Endothelial cell of umbilical vein (primary cell): ENCODE data around the gene LLGL2. TPM values are rescaled to one million over a fixed set of nuclear protein-coding genes. Genes with fewer than 3 reads are reported as not detected.

Experiments
- BruUV-seq: library from RNA; stranded (reverse); fragments of 400-500 nt; replicated peaks from 2 replicates; lab custom pipeline; 2021; lab: Mats Ljungman, UMichigan
- CTCF ChIA-PET: fragments of 300-600, 350-600 bp; sonication (Branson Sonifier 250); formaldehyde crosslinking; loops from one replicate; lab custom pipeline; 2021; ENCODE audit warnings: antibody characterized with exemption, inconsistent platforms; lab: Charles Lee
- POLR2A ChIA-PET: fragments of 300-600, 350-600 bp; sonication (Branson Sonifier 250); formaldehyde crosslinking; loops from one replicate; lab custom pipeline; 2021; ENCODE audit warnings: antibody characterized with exemption, inconsistent platforms; lab: Charles Lee
- DNase-seq: peaks from one replicate; pipeline ENCODE4 v3.0.0-alpha.2; 2011; ENCODE audit warnings: low read depth, low spot score
- FAIRE-seq: peaks from 2 replicates; lab custom pipeline; 2011; peaks lifted over from hg19 to GRCh38; lab: Jason Lieb, UNC
- H2AFZ ChIP-seq: 2 replicates; pipeline ENCODE4 v1.6.0; 2012; ENCODE audit warnings: low read depth, low read length, control low read depth, inconsistent platforms
- H3K27ac ChIP-seq: 2 replicates; pipeline ENCODE4 v1.5.1; 2011; ENCODE audit warnings: low read depth, mild to moderate bottlenecking, control low read depth, low read length, moderate library complexity; ENCODE audit not compliant: insufficient read depth
- H3K27me3 ChIP-seq, 2 experiments: 2 replicates each; pipeline versions ENCODE4 v1.6.0 to v1.6.1; 2011; ENCODE audit warnings: low read length in 2 of 2, mixed read lengths in 1 of 2; ENCODE audit not compliant: control insufficient read depth in 2 of 2, insufficient read depth in 2 of 2
- H3K36me3 ChIP-seq, 2 experiments: 2 replicates in 1 of 2; 3 replicates in 1 of 2; pipeline ENCODE4 v1.5.1; 2011; ENCODE audit warnings: low read length in 2 of 2, mild to moderate bottlenecking in 1 of 2, moderate library complexity in 1 of 2; ENCODE audit not compliant: control insufficient read depth in 2 of 2, insufficient read depth in 2 of 2; ENCODE audit errors: extremely low read depth in 1 of 2
- H3K4me1 ChIP-seq: 3 replicates; pipeline ENCODE4 v1.5.1; 2011; ENCODE audit warnings: mild to moderate bottlenecking, low read length; ENCODE audit not compliant: control insufficient read depth, insufficient read depth; ENCODE audit errors: extremely low read depth
- H3K4me2 ChIP-seq: 2 replicates; pipeline ENCODE4 v1.6.1; 2011; ENCODE audit warnings: low read length, control low read depth, mixed read lengths; ENCODE audit not compliant: insufficient read depth
- H3K4me3 ChIP-seq, 3 experiments: fragments of 200-600 bp in 1 of 3; sonication (generic), shearing (Covaris generic) in 1 of 3; replicated peaks in 1 of 3; 2 replicates each; pipeline ENCODE4 v1.5.1; 2011 to 2016; ENCODE audit warnings: control low read depth in 3 of 3, low read length in 3 of 3, mild to moderate bottlenecking in 2 of 3, inconsistent platforms in 1 of 3, low read depth in 1 of 3, moderate library complexity in 1 of 3; ENCODE audit not compliant: insufficient read depth in 1 of 3
- H3K79me2 ChIP-seq: 2 replicates; pipeline ENCODE4 v1.6.0; 2012; ENCODE audit warnings: low read length, inconsistent platforms; ENCODE audit not compliant: control insufficient read depth, insufficient read depth
- H3K9ac ChIP-seq: replicated peaks from 2 replicates; pipeline ENCODE3; 2011; ENCODE audit warnings: low read length, control low read depth; ENCODE audit not compliant: insufficient read depth; ENCODE audit errors: extremely low read depth
- H3K9me1 ChIP-seq: replicated peaks from 3 replicates; pipeline ENCODE4 v1.6.0; 2011; ENCODE audit warnings: mild to moderate bottlenecking, low read length; ENCODE audit not compliant: control insufficient read depth, insufficient read depth; ENCODE audit errors: extremely low read depth
- H3K9me3 ChIP-seq: replicated peaks from 2 replicates; pipeline ENCODE4 v1.5.1; 2012; ENCODE audit warnings: low read length, inconsistent platforms; ENCODE audit not compliant: control insufficient read depth, insufficient read depth
- H4K20me1 ChIP-seq: replicated peaks from 2 replicates; pipeline ENCODE3; 2011; ENCODE audit warnings: mild to moderate bottlenecking, low read length; ENCODE audit not compliant: control insufficient read depth, insufficient read depth; ENCODE audit errors: extremely low read depth
- EZH2 ChIP-seq: IDR thresholded peaks from 2 replicates; pipeline ENCODE4 v1.6.1; 2012; ENCODE audit warnings: borderline replicate concordance, low read depth, mild to moderate bottlenecking, moderate library complexity, low read length, inconsistent platforms; ENCODE audit not compliant: severe bottlenecking
- FOS ChIP-seq: IDR thresholded peaks from 2 replicates; pipeline ENCODE4 v1.6.1; 2011; ENCODE audit warnings: mild to moderate bottlenecking, low read length, moderate library complexity, borderline replicate concordance; ENCODE audit not compliant: insufficient read depth
- JUN ChIP-seq: IDR thresholded peaks from 2 replicates; pipeline ENCODE4 v1.6.1; 2011; ENCODE audit warnings: borderline replicate concordance, low read depth; ENCODE audit not compliant: insufficient read length, insufficient read depth
- MYC ChIP-seq: IDR thresholded peaks from one replicate; pipeline ENCODE4 v1.6.1; 2011; ENCODE audit warnings: mild to moderate bottlenecking, low read depth, low read length
- POLR2A ChIP-seq: IDR thresholded peaks from 2 replicates; pipeline ENCODE4 v1.6.1; 2012; ENCODE audit warnings: low read depth, mild to moderate bottlenecking, control low read depth, low read length
- POLR2AphosphoS5 ChIP-seq: IDR thresholded peaks from 2 replicates; pipeline ENCODE4 v1.6.1; 2012; ENCODE audit warnings: low read depth, mild to moderate bottlenecking, control low read depth, low read length, moderate library complexity; ENCODE audit not compliant: insufficient read depth
- dilution Hi-C: fragments of 300-500 bp; cut with MboI; formaldehyde crosslinking; loops from one replicate; pipeline ENCODE4 v1.15.0; 2019; ENCODE audit warnings: low sequenced_read_pairs; ENCODE audit not compliant: extremely low pct_ligation_motif_present
- intact Hi-C: fragments of 100-400 bp; cut with micrococcal nuclease; formaldehyde crosslinking; loops from one replicate; pipeline ENCODE4 v1.10.0; 2022
- polyA plus RNA-seq, 4 experiments: library from polyadenylated mRNA; depleted of rRNA in 3 of 4; stranded (reverse) in 3 of 4; unstranded in 1 of 4; fragments of >200 nt; gene quantifications; 2 replicates each; pipeline versions ENCODE4 v1.2.1 to v1.2.3, GENCODE V29; 2011 to 2012; ENCODE audit warnings: missing spikeins in 1 of 4
- total RNA-seq: library from RNA; stranded (reverse); gene quantifications from 2 replicates; pipeline ENCODE4 v1.2.3, GENCODE V29; 2021
- TF ChIP-seq, protein P1 (sequence below), 2 donors: IDR thresholded peaks; 1 replicate in 1 of 2; 2 replicates in 1 of 2; pipeline ENCODE4 v1.5.1; 2011; ENCODE audit warnings: low read length in 2 of 2, mild to moderate bottlenecking in 2 of 2, moderate library complexity in 2 of 2, control low read depth in 1 of 2, inconsistent platforms in 1 of 2, low read depth in 1 of 2; ENCODE audit not compliant: insufficient read depth in 1 of 2; ENCODE audit errors: extremely low read depth in 1 of 2

LLGL2 gene
- total and polyA plus RNA-seq, 2 donors (not counting 3 experiments of a cell fraction or from before 2014, with no cell fraction given) = 5.3 to 5.4 TPM

- DNase-seq = no peak
- no TSS peak for BruUV-seq
- no peaks in the 10 kb centered on the region for H3K27me3 ChIP-seq
- intact Hi-C loops (no loop called here), dilution Hi-C loops (no loop called here)
- no peak for FAIRE-seq
- no peak overlapping the region for H3K4me2 ChIP-seq
- H3K9me1 ChIP-seq = no peaks in the 10 kb centered on the region
- H2AFZ ChIP-seq = no peak overlapping the region
- ChIA-PET POLR2A (no interaction called here), CTCF (interaction anchor here (0.6 to 1.8 kb wide), 5 partner anchors 9 to 19 kb away, joined by 3 to 4 read pairs (median 3); partner anchors contain the start of gene TSEN54)
- H3K27ac ChIP-seq = no peak overlapping the region
- H3K4me3 ChIP-seq = no peak overlapping the region
- peaks cover 3% of the 10 kb centered on the region for H3K4me1 ChIP-seq
- H3K79me2 ChIP-seq = no peaks in the 10 kb centered on the region
- no peak overlapping the region for H3K9ac ChIP-seq
- TF ChIP-seq JUN (no peak), POLR2AphosphoS5 (peak; percentile 1), MYC (no peak)
- H4K20me1 ChIP-seq = no peaks in the 10 kb centered on the region
- H3K9me3 ChIP-seq = no peaks in the 10 kb centered on the region
- H3K36me3 ChIP-seq = peaks cover 0 to 39% of the 10 kb centered on the region in 2 experiments
Measured at GRCh38 chr17:75498726-75499213, 26.7 kb upstream of the LLGL2 start.

DNA sequence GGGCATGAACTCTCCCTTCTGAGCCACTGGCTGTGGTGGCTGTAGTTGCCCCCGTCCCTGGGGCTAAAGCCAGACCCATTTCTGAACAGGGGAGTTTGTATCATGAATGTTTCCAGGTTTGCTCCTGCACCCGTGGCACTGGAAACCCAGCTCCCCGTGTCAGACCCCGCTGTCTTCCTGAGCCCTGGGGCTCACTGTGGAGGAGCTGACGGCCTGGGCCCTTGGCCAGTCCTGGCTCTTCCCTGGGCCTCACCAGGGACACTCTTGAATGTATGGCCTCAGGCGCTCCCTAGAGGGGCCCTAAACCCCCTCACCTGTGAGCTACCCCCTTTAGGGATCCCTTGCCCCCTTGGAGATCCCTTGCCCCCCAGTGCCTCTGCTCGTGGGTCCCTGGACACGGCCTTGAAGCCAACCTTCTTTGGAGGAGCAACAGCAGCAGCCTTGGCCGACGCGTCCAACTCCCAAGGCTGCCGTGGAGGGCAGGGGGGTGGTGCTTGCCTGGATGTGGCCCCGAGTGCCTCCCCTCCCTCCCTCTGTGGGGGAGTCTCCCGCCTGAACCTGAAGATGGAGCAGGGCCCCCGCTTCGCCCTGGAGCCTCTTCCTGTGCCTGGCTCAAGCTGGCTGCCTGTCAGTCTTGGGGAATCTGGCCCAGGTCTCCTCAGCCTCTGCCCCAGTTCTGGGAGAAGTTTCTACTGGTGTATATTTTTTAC lies 26.0 kb upstream of the LLGL2 start:
- TF ChIP-seq FOS (no peak), JUN (no peak), POLR2AphosphoS5 (no peak), EZH2 (no peak), MYC (no peak), POLR2A (no peak)
- TF ChIP-seq, protein P1, sequence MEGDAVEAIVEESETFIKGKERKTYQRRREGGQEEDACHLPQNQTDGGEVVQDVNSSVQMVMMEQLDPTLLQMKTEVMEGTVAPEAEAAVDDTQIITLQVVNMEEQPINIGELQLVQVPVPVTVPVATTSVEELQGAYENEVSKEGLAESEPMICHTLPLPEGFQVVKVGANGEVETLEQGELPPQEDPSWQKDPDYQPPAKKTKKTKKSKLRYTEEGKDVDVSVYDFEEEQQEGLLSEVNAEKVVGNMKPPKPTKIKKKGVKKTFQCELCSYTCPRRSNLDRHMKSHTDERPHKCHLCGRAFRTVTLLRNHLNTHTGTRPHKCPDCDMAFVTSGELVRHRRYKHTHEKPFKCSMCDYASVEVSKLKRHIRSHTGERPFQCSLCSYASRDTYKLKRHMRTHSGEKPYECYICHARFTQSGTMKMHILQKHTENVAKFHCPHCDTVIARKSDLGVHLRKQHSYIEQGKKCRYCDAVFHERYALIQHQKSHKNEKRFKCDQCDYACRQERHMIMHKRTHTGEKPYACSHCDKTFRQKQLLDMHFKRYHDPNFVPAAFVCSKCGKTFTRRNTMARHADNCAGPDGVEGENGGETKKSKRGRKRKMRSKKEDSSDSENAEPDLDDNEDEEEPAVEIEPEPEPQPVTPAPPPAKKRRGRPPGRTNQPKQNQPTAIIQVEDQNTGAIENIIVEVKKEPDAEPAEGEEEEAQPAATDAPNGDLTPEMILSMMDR (IDR thresholded peaks at IDR 0.05; ENCODE audit: extremely low read depth in 1 of 2, insufficient read depth in 1 of 2, low read depth in 1 of 2, low read length in 2 of 2) = no peak
- Histone ChIP-seq H4K20me1 (no peaks in the 10 kb centered on the region), H3K27me3 (no peaks in the 10 kb centered on the region), H3K79me2 (no peaks in the 10 kb centered on the region), H3K9me1 (no peaks in the 10 kb centered on the region), H3K4me3 (no peak overlapping the region), H3K36me3 (peaks cover 0 to 38% of the 10 kb centered on the region in 2 experiments), H3K9ac (no peak overlapping the region), H3K9me3 (no peaks in the 10 kb centered on the region), H3K27ac (no peak overlapping the region), H3K4me1 (peaks cover 3% of the 10 kb centered on the region), H3K4me2 (no peak overlapping the region), H2AFZ (no peak overlapping the region)
- POLR2A ChIA-PET = no interaction called here
- DNase-seq = no peak
- TSS peak; percentile 55 for BruUV-seq
- CTCF ChIA-PET = interaction anchor here (0.6 to 0.8 kb wide), 3 partner anchors 13 to 20 kb away, joined by 3 read pairs; partner anchors contain the start of gene TSEN54
- no peak for FAIRE-seq
- dilution Hi-C loops = no loop called here
- intact Hi-C loops = no loop called here
